Endothelial cell of umbilical vein (primary cell): ENCODE results near the gene FOXP4. TPM values are rescaled to one million over a fixed set of nuclear protein-coding genes. Genes with fewer than 3 reads are reported as not detected.

ENCODE experiments used
- BruUV-seq: library from RNA; stranded (reverse); fragments of 400-500 nt; replicated peaks from 2 replicates; lab custom pipeline; 2021; lab: Mats Ljungman, UMichigan
- CTCF ChIA-PET: fragments of 300-600, 350-600 bp; sonication (Branson Sonifier 250); formaldehyde crosslinking; loops from one replicate; lab custom pipeline; 2021; ENCODE audit warnings: antibody characterized with exemption, inconsistent platforms; lab: Charles Lee
- POLR2A ChIA-PET: fragments of 300-600, 350-600 bp; sonication (Branson Sonifier 250); formaldehyde crosslinking; loops from one replicate; lab custom pipeline; 2021; ENCODE audit warnings: antibody characterized with exemption, inconsistent platforms; lab: Charles Lee
- DNase-seq: peaks from one replicate; pipeline ENCODE4 v3.0.0-alpha.2; 2011; ENCODE audit warnings: low read depth, low spot score
- FAIRE-seq: peaks from 2 replicates; lab custom pipeline; 2011; peaks lifted over from hg19 to GRCh38; lab: Jason Lieb, UNC
- H2AFZ ChIP-seq: 2 replicates; pipeline ENCODE4 v1.6.0; 2012; ENCODE audit warnings: low read depth, low read length, control low read depth, inconsistent platforms
- H3K27ac ChIP-seq: 2 replicates; pipeline ENCODE4 v1.5.1; 2011; ENCODE audit warnings: low read depth, mild to moderate bottlenecking, control low read depth, low read length, moderate library complexity; ENCODE audit not compliant: insufficient read depth
- H3K27me3 ChIP-seq, 2 experiments: 2 replicates each; pipeline versions ENCODE4 v1.6.0 to v1.6.1; 2011; ENCODE audit warnings: low read length in 2 of 2, mixed read lengths in 1 of 2; ENCODE audit not compliant: control insufficient read depth in 2 of 2, insufficient read depth in 2 of 2
- H3K36me3 ChIP-seq, 2 experiments: 2 replicates in 1 of 2; 3 replicates in 1 of 2; pipeline ENCODE4 v1.5.1; 2011; ENCODE audit warnings: low read length in 2 of 2, mild to moderate bottlenecking in 1 of 2, moderate library complexity in 1 of 2; ENCODE audit not compliant: control insufficient read depth in 2 of 2, insufficient read depth in 2 of 2; ENCODE audit errors: extremely low read depth in 1 of 2
- H3K4me1 ChIP-seq: 3 replicates; pipeline ENCODE4 v1.5.1; 2011; ENCODE audit warnings: mild to moderate bottlenecking, low read length; ENCODE audit not compliant: control insufficient read depth, insufficient read depth; ENCODE audit errors: extremely low read depth
- H3K4me2 ChIP-seq: 2 replicates; pipeline ENCODE4 v1.6.1; 2011; ENCODE audit warnings: low read length, control low read depth, mixed read lengths; ENCODE audit not compliant: insufficient read depth
- H3K4me3 ChIP-seq, 3 experiments: fragments of 200-600 bp in 1 of 3; sonication (generic), shearing (Covaris generic) in 1 of 3; replicated peaks in 1 of 3; 2 replicates each; pipeline ENCODE4 v1.5.1; 2011 to 2016; ENCODE audit warnings: control low read depth in 3 of 3, low read length in 3 of 3, mild to moderate bottlenecking in 2 of 3, inconsistent platforms in 1 of 3, low read depth in 1 of 3, moderate library complexity in 1 of 3; ENCODE audit not compliant: insufficient read depth in 1 of 3
- H3K79me2 ChIP-seq: 2 replicates; pipeline ENCODE4 v1.6.0; 2012; ENCODE audit warnings: low read length, inconsistent platforms; ENCODE audit not compliant: control insufficient read depth, insufficient read depth
- H3K9ac ChIP-seq: replicated peaks from 2 replicates; pipeline ENCODE3; 2011; ENCODE audit warnings: low read length, control low read depth; ENCODE audit not compliant: insufficient read depth; ENCODE audit errors: extremely low read depth
- H3K9me1 ChIP-seq: replicated peaks from 3 replicates; pipeline ENCODE4 v1.6.0; 2011; ENCODE audit warnings: mild to moderate bottlenecking, low read length; ENCODE audit not compliant: control insufficient read depth, insufficient read depth; ENCODE audit errors: extremely low read depth
- H3K9me3 ChIP-seq: replicated peaks from 2 replicates; pipeline ENCODE4 v1.5.1; 2012; ENCODE audit warnings: low read length, inconsistent platforms; ENCODE audit not compliant: control insufficient read depth, insufficient read depth
- H4K20me1 ChIP-seq: replicated peaks from 2 replicates; pipeline ENCODE3; 2011; ENCODE audit warnings: mild to moderate bottlenecking, low read length; ENCODE audit not compliant: control insufficient read depth, insufficient read depth; ENCODE audit errors: extremely low read depth
- CTCF ChIP-seq, 2 donors: IDR thresholded peaks; 1 replicate in 1 of 2; 2 replicates in 1 of 2; pipeline ENCODE4 v1.5.1; 2011; ENCODE audit warnings: low read length in 2 of 2, mild to moderate bottlenecking in 2 of 2, moderate library complexity in 2 of 2, control low read depth in 1 of 2, inconsistent platforms in 1 of 2, low read depth in 1 of 2; ENCODE audit not compliant: insufficient read depth in 1 of 2; ENCODE audit errors: extremely low read depth in 1 of 2
- EZH2 ChIP-seq: IDR thresholded peaks from 2 replicates; pipeline ENCODE4 v1.6.1; 2012; ENCODE audit warnings: borderline replicate concordance, low read depth, mild to moderate bottlenecking, moderate library complexity, low read length, inconsistent platforms; ENCODE audit not compliant: severe bottlenecking
- FOS ChIP-seq: IDR thresholded peaks from 2 replicates; pipeline ENCODE4 v1.6.1; 2011; ENCODE audit warnings: mild to moderate bottlenecking, low read length, moderate library complexity, borderline replicate concordance; ENCODE audit not compliant: insufficient read depth
- GATA2 ChIP-seq: IDR thresholded peaks from 2 replicates; pipeline ENCODE4 v1.7.0; 2011; ENCODE audit warnings: low read depth, mild to moderate bottlenecking, moderate library complexity, mixed read lengths, low read length; ENCODE audit not compliant: insufficient read length, insufficient read depth
- JUN ChIP-seq: IDR thresholded peaks from 2 replicates; pipeline ENCODE4 v1.6.1; 2011; ENCODE audit warnings: borderline replicate concordance, low read depth; ENCODE audit not compliant: insufficient read length, insufficient read depth
- MAX ChIP-seq: IDR thresholded peaks from 2 replicates; pipeline ENCODE4 v1.6.1; 2011; ENCODE audit not compliant: insufficient read depth, insufficient read length
- MYC ChIP-seq: IDR thresholded peaks from one replicate; pipeline ENCODE4 v1.6.1; 2011; ENCODE audit warnings: mild to moderate bottlenecking, low read depth, low read length
- POLR2A ChIP-seq: IDR thresholded peaks from 2 replicates; pipeline ENCODE4 v1.6.1; 2012; ENCODE audit warnings: low read depth, mild to moderate bottlenecking, control low read depth, low read length
- POLR2AphosphoS5 ChIP-seq: IDR thresholded peaks from 2 replicates; pipeline ENCODE4 v1.6.1; 2012; ENCODE audit warnings: low read depth, mild to moderate bottlenecking, control low read depth, low read length, moderate library complexity; ENCODE audit not compliant: insufficient read depth
- dilution Hi-C: fragments of 300-500 bp; cut with MboI; formaldehyde crosslinking; loops from one replicate; pipeline ENCODE4 v1.15.0; 2019; ENCODE audit warnings: low sequenced_read_pairs; ENCODE audit not compliant: extremely low pct_ligation_motif_present
- intact Hi-C: fragments of 100-400 bp; cut with micrococcal nuclease; formaldehyde crosslinking; loops from one replicate; pipeline ENCODE4 v1.10.0; 2022
- polyA plus RNA-seq, 4 experiments: library from polyadenylated mRNA; depleted of rRNA in 3 of 4; stranded (reverse) in 3 of 4; unstranded in 1 of 4; fragments of >200 nt; gene quantifications; 2 replicates each; pipeline versions ENCODE4 v1.2.1 to v1.2.3, GENCODE V29; 2011 to 2012; ENCODE audit warnings: missing spikeins in 1 of 4
- total RNA-seq: library from RNA; stranded (reverse); gene quantifications from 2 replicates; pipeline ENCODE4 v1.2.3, GENCODE V29; 2021

The FOXP4 gene
- total and polyA plus RNA-seq, 2 donors (not counting 3 experiments of a cell fraction or from before 2014, with no cell fraction given), result 5.6 to 23.9 TPM

GRCh38 chr6:41573276-41573675 lies 27.1 kb downstream of the FOXP4 start:
- BruUV-seq, result no TSS peak
- Histone ChIP-seq H3K4me1 (peaks cover 7% of the 10 kb centered on the region), H3K36me3 (peaks cover 0 to 9% of the 10 kb centered on the region in 2 experiments), H3K27ac (no peak overlapping the region), H3K9ac (no peak overlapping the region), H3K27me3 (no peaks in the 10 kb centered on the region), H3K4me2 (no peak overlapping the region), H3K4me3 (no peak overlapping the region), H3K9me1 (no peaks in the 10 kb centered on the region), H3K79me2 (no peaks in the 10 kb centered on the region), H3K9me3 (no peaks in the 10 kb centered on the region), H2AFZ (no peak overlapping the region), H4K20me1 (no peaks in the 10 kb centered on the region)
- FAIRE-seq, result no peak
- dilution Hi-C loops, result no loop called here
- intact Hi-C loops, result no loop called here
- no peak for TF ChIP-seq EZH2
- no peak for DNase-seq
- ChIA-PET CTCF (no interaction called here), POLR2A (no interaction called here)

GRCh38 chr6:41573985-41574384 lies 27.8 kb downstream of the FOXP4 start:
- no peak overlapping the region for H3K4me2 ChIP-seq
- no peak for DNase-seq
- no peaks in the 10 kb centered on the region for H3K79me2 ChIP-seq
- dilution Hi-C loops (no loop called here), intact Hi-C loops (no loop called here)
- CTCF ChIA-PET, result no interaction called here
- no peak overlapping the region for H2AFZ ChIP-seq
- no peaks in the 10 kb centered on the region for H3K9me3 ChIP-seq
- H3K9me1 ChIP-seq, result no peaks in the 10 kb centered on the region
- no peaks in the 10 kb centered on the region for H4K20me1 ChIP-seq
- H3K27ac ChIP-seq, result no peak overlapping the region
- no peak for TF ChIP-seq CTCF (IDR thresholded peaks at IDR 0.05; ENCODE audit: extremely low read depth in 1 of 2, insufficient read depth in 1 of 2, low read depth in 1 of 2, low read length in 2 of 2)
- TF ChIP-seq JUN, result no peak
- TF ChIP-seq FOS, result no peak
- TF ChIP-seq GATA2, result no peak
- no peak for TF ChIP-seq MAX
- no peak for TF ChIP-seq POLR2A
- TF ChIP-seq POLR2AphosphoS5, result no peak
- TF ChIP-seq EZH2, result no peak
- TF ChIP-seq MYC, result no peak
- FAIRE-seq, result no peak
- H3K36me3 ChIP-seq, result peaks cover 0 to 9% of the 10 kb centered on the region in 2 experiments
- no peak overlapping the region for H3K4me3 ChIP-seq
- BruUV-seq, result no TSS peak
- H3K9ac ChIP-seq, result no peak overlapping the region
- no peaks in the 10 kb centered on the region for H3K27me3 ChIP-seq
- POLR2A ChIA-PET, result no interaction called here
- H3K4me1 ChIP-seq, result peaks cover 12% of the 10 kb centered on the region
